ENCODE data around the gene E2F3.

Gene E2F3

DNA sequence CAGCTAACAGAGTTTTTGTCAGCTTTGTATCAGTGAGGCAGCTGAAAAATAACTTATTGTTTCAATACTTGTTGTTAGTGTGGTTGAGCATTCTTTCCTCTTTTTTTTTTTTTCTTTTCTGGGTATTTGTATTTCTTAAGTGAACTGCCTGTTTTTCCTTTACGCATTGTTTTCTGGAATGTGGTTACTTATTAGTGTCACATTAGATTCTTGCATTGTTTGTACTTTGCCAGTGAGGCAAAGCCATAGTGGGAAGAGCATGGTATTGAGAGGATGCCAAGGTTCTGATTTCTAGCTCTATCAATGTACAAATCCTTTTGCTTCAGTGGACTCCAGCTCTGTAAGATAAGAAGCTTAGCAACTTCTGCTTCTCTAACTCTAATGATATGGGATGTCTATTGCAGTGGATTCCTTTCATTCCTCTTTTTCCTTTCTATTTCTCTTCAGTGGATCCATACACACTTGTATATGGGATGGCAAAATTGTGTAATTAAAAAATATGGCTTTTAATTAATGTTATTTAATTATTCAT lies 136.5 kb downstream of the E2F3 start:
- DNase-seq = no peak

DNA sequence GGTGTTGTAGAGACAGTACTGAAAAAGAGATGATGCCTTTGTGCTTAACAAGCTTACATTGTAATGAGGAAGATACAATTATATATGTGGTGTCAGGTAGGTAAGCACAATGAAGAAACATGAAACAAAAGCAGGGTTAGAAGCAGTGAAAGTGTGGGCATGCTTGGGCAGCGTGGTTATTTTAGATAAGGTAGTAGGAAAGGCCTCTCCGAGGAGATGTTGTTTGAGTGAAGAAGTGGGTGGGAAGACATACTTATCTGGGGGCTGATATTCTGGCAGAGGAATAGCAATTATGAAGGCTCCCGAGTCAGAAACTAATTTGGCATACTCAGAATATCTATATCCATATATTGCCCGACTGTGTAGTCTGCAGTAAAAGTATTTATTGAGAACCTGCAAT lies 137.2 kb downstream of the E2F3 start:
- DNase-seq = no peak

DNA sequence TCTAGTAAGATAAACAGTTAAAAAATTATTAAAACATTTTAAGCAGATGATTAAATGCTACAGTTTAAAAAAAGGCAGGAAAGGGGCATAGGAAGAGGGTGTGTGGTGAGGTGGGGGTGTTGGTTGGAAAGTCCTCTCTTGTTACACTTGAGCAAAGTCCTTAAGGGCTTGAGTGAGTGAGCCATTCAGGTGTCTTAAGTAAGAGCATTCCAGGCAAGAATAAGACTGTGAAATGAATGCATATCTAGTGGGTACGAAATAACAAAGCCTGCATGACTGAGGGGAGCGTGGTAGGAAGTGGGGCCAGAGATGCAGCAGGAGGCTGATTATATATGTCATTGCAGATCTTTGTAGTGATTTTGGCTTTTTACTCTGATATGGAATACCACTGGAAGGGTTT lies 137.7 kb downstream of the E2F3 start:
- no peak for DNase-seq

DNA sequence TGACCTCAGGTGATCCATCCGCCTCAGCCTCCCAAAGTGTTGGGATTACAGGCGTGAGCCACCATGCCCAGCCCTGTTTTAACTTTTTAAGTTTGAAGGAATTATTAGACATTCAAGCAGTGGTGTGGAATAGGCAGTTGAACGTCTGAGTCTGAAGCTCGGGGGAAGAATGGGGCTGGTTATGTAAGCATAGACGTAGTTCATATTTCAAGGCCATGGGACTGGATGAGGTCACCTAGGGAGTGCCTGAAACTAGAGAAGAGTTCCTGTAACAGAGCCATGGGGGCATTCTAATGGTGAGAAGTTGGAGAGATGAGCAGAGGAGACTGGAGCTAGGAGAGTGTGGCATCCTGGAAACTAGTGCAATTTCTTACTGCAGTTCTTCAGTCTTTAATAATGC lies 139.0 kb downstream of the E2F3 start:
- no peak for DNase-seq

DNA sequence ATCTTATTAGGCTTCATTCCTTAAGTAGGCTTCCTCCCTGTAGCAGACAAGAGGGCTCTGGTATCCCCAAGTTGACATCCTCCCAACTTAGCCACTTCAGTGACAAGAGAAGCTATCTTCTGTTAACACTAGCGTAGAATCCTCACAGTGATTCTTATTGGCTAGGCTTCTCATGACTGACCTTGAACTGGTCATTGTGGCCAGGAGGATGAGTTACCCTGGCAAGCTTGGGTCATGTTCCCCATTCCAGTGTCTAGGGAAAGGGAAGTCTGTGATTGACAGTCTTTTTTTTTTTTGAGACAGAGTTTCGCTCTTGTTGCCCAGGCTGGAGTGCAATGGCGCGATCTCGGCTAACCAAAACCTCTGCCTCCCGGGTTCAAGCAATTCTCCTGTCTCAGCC lies 139.7 kb downstream of the E2F3 start:
- no peak for DNase-seq

DNA sequence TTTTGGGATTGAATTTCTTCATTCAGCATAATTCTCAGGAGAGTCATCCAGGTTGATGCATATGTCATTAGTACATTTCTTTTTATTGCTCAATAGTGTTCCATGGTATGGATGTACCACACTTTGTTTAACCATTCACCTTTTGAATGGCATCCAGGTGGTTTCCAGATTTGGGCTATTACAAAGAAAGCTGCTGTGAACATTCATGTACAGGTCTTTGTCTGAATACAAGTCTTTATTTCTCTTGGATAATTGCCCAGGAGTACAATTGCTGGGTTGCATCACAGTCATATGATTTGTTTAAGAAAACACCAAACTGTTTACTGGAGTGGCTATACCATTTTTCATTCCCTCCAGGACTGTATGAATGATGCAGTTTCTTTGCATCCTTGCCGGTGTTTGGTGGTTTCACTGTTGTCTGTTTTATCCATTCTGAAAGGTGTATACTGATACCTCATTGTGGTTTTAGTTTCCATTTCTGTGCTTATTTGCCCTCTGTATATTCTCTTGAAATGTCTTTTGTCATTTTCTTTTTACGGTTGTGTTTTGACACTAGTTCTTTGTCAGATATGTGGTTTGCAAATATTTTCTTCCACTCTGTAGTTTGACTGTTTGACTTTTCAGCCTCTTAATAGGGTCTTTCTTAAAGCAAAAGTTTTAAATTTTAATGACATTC lies 141.4 kb downstream of the E2F3 start:
- peak; percentile 57 for DNase-seq

All from kidney glomerular epithelial cell (primary cell).